SK-N-SH treated with all-trans-retinoic acid at 6 μM for 48 hours (cell line): ENCODE measurements around the gene RPRD2.

ENCODE experiments used
- ATAC-seq: fragments of 200-7000 bp; cut with Tn5 transposase; 3 replicates; pipeline ENCODE4 v1.9.1; 2020; ENCODE audit warnings: mild to moderate bottlenecking, moderate library complexity
- ARNTL ChIP-seq: fragments of 450-650 bp; formaldehyde crosslinking; IDR thresholded peaks from 2 replicates; pipeline ENCODE4 v1.5.0; 2020; ENCODE audit warnings: low read depth, mild to moderate bottlenecking, moderate library complexity, borderline replicate concordance
- BACH2 ChIP-seq: fragments of 250-450 bp; sonication (Bioruptor Pico); IDR thresholded peaks from 2 replicates; pipeline ENCODE4 v1.9.0; 2021; ENCODE audit warnings: mild to moderate bottlenecking, borderline replicate concordance
- CREB5 ChIP-seq: fragments of 250-450 bp; sonication (Bioruptor Pico); IDR thresholded peaks from 2 replicates; pipeline ENCODE4 v1.5.1; 2020; ENCODE audit warnings: low read depth, mild to moderate bottlenecking, moderate library complexity
- CSDC2 ChIP-seq: fragments of 250-450 bp; sonication (Bioruptor Pico); IDR thresholded peaks from 2 replicates; pipeline ENCODE4 v1.5.0; 2020; ENCODE audit warnings: mild to moderate bottlenecking, moderate library complexity
- ESRRG ChIP-seq: fragments of 250-450 bp; sonication (Bioruptor Pico); IDR thresholded peaks from 2 replicates; pipeline ENCODE4 v1.6.1; 2021; ENCODE audit warnings: mild to moderate bottlenecking
- GLIS3 ChIP-seq: fragments of 250-450 bp; sonication (Bioruptor Pico); IDR thresholded peaks from 2 replicates; pipeline ENCODE4 v1.5.0; 2020; ENCODE audit warnings: mild to moderate bottlenecking, moderate library complexity
- ISL1 ChIP-seq: fragments of 250-450 bp; sonication (Bioruptor Pico); IDR thresholded peaks from 2 replicates; pipeline ENCODE4 v2.1.2; 2022; ENCODE audit warnings: mild to moderate bottlenecking, moderate library complexity
- OSR1 ChIP-seq: fragments of 250-450 bp; sonication (Bioruptor Pico); IDR thresholded peaks from 2 replicates; pipeline ENCODE4 v1.8.0; 2022; ENCODE audit warnings: moderate library complexity, mild to moderate bottlenecking, inconsistent platforms
- PPARA ChIP-seq: fragments of 250-450 bp; sonication (Bioruptor Pico); IDR thresholded peaks from 2 replicates; pipeline ENCODE4 v1.5.0; 2020; ENCODE audit warnings: mild to moderate bottlenecking, borderline replicate concordance
- RARB ChIP-seq: fragments of 250-450 bp; sonication (Bioruptor Pico); IDR thresholded peaks from 2 replicates; pipeline ENCODE4 v1.8.0; 2021; ENCODE audit warnings: mild to moderate bottlenecking, moderate library complexity
- SNAI2 ChIP-seq: fragments of 250-450 bp; sonication (Bioruptor Pico); IDR thresholded peaks from 2 replicates; pipeline ENCODE4 v1.5.0; 2020; ENCODE audit warnings: mild to moderate bottlenecking, moderate library complexity
- TCF4 ChIP-seq: fragments of 250-450 bp; sonication (Bioruptor Pico); IDR thresholded peaks from 2 replicates; pipeline ENCODE4 v1.8.0; 2021; ENCODE audit warnings: mild to moderate bottlenecking, moderate library complexity, borderline replicate concordance
- TOX ChIP-seq: fragments of 250-450 bp; sonication (Bioruptor Pico); IDR thresholded peaks from 2 replicates; pipeline ENCODE4 v1.8.0; 2021; ENCODE audit warnings: mild to moderate bottlenecking, moderate library complexity, borderline replicate concordance
- TSHZ2 ChIP-seq: fragments of 250-450 bp; sonication (Bioruptor Pico); IDR thresholded peaks from 2 replicates; pipeline ENCODE4 v1.5.0; 2020; ENCODE audit warnings: mild to moderate bottlenecking, moderate library complexity
- ZC3H10 ChIP-seq: fragments of 250-450 bp; sonication (Bioruptor Pico); IDR thresholded peaks from 2 replicates; pipeline ENCODE4 v1.5.1; 2021; ENCODE audit warnings: mild to moderate bottlenecking, moderate library complexity
- ZFP3 ChIP-seq: fragments of 250-450 bp; sonication (Bioruptor Pico); IDR thresholded peaks from 2 replicates; pipeline ENCODE4 v1.5.0; 2020; ENCODE audit warnings: mild to moderate bottlenecking, moderate library complexity
- ZNF565 ChIP-seq: fragments of 450-650 bp; formaldehyde crosslinking; conservative IDR thresholded peaks from 2 replicates; pipeline ENCODE4 v1.5.0; 2020; ENCODE audit warnings: low read depth, mild to moderate bottlenecking, moderate library complexity
- ZNF70 ChIP-seq: fragments of 450-650 bp; formaldehyde crosslinking; IDR thresholded peaks from 2 replicates; pipeline ENCODE4 v1.5.0; 2020; ENCODE audit warnings: mild to moderate bottlenecking, moderate library complexity
- ZNF8 ChIP-seq: fragments of 450-650 bp; formaldehyde crosslinking; IDR thresholded peaks from 2 replicates; pipeline ENCODE4 v1.5.0; 2020; ENCODE audit warnings: mild to moderate bottlenecking, moderate library complexity
- TF ChIP-seq, protein P1 (sequence below): fragments of 250-450 bp; sonication (Bioruptor Pico); IDR thresholded peaks from 2 replicates; pipeline ENCODE4 v1.8.0; 2021; ENCODE audit warnings: low read depth, mild to moderate bottlenecking, moderate library complexity, borderline replicate concordance
- TF ChIP-seq, protein P2 (sequence below): fragments of 250-450 bp; sonication (Bioruptor Pico); IDR thresholded peaks from 2 replicates; pipeline ENCODE4 v1.5.1; 2021; ENCODE audit warnings: mild to moderate bottlenecking, moderate library complexity

Gene RPRD2

GRCh38 chr1:150511551-150511950 is 147.6 kb downstream of the RPRD2 start:
- ATAC-seq = no peak
- TF ChIP-seq ZC3H10 (CRISPR knock-in tag) = no peak
- no peak for TF ChIP-seq ZNF565
- TF ChIP-seq, protein P1, sequence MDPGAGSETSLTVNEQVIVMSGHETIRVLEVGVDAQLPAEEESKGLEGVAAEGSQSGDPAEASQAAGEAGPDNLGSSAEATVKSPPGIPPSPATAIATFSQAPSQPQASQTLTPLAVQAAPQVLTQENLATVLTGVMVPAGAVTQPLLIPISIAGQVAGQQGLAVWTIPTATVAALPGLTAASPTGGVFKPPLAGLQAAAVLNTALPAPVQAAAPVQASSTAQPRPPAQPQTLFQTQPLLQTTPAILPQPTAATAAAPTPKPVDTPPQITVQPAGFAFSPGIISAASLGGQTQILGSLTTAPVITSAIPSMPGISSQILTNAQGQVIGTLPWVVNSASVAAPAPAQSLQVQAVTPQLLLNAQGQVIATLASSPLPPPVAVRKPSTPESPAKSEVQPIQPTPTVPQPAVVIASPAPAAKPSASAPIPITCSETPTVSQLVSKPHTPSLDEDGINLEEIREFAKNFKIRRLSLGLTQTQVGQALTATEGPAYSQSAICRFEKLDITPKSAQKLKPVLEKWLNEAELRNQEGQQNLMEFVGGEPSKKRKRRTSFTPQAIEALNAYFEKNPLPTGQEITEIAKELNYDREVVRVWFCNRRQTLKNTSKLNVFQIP (CRISPR knock-in tag) = no peak
- no peak for TF ChIP-seq ZFP3 (CRISPR knock-in tag)
- TF ChIP-seq OSR1 (CRISPR knock-in tag) = no peak
- TF ChIP-seq TCF4 (CRISPR knock-in tag) = no peak
- TF ChIP-seq RARB = no peak
- TF ChIP-seq ZNF8 = no peak
- no peak for TF ChIP-seq TSHZ2 (CRISPR knock-in tag)
- no peak for TF ChIP-seq ARNTL (CRISPR knock-in tag)
- TF ChIP-seq PPARA (CRISPR knock-in tag) = no peak
- TF ChIP-seq ZNF70 (CRISPR knock-in tag) = no peak
- no peak for TF ChIP-seq TOX (CRISPR knock-in tag)
- no peak for TF ChIP-seq ISL1 (CRISPR knock-in tag)
- no peak for TF ChIP-seq SNAI2 (CRISPR knock-in tag)
- no peak for TF ChIP-seq BACH2
- TF ChIP-seq GLIS3 (CRISPR knock-in tag) = no peak

DNA sequence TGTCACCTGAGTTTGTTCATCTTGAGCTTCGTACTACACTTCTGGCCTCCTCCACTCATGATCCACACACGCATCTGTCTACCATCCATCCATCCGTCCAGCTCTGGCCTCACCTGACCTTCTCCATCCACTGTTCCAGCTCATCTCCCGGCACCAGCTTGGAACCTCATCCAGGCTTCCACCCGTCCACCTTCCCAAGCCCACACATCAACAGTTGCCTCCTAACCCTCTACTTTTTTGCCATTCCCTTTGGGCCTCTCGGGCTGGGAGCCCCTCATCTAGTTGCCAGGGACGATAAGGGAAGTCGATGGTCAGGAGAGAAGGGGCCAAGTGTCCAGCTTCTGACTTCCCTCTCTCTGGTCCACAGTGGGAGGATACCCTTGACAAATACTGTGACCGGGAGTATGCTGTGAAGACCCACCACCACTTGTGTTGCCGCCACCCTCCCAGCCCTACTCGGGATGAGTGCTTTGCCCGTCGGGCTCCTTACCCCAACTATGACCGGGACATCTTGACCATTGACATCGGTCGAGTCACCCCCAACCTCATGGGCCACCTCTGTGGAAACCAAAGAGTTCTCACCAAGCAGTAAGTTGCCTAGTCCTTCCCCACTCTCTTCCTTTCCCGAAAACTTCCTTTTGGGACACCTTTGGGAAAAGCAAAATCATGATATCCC is 148.2 kb downstream of the RPRD2 start:
- no peak for ATAC-seq

DNA sequence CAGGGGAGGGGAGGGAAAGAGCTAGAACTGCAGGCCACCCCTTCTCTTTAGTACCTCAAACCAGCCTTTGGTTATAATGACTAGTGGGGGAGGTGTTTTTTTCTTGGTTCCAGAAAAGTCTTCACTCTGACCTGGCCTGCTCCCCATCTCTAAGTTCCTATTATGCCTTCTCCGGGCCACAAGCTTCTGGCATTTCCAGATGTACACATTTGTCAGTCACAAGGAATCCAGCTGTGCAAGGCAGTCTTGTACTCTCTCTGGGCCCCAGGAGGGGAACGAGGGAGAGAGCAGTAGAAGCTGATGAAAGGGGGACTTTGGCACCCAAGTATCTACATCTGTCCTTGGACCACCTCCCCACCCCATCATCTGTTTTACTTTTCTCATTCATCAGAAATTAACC is 148.9 kb downstream of the RPRD2 start:
- TF ChIP-seq CREB5 (no peak), PPARA (CRISPR knock-in tag) (no peak), CSDC2 (no peak)
- TF ChIP-seq, protein P2, sequence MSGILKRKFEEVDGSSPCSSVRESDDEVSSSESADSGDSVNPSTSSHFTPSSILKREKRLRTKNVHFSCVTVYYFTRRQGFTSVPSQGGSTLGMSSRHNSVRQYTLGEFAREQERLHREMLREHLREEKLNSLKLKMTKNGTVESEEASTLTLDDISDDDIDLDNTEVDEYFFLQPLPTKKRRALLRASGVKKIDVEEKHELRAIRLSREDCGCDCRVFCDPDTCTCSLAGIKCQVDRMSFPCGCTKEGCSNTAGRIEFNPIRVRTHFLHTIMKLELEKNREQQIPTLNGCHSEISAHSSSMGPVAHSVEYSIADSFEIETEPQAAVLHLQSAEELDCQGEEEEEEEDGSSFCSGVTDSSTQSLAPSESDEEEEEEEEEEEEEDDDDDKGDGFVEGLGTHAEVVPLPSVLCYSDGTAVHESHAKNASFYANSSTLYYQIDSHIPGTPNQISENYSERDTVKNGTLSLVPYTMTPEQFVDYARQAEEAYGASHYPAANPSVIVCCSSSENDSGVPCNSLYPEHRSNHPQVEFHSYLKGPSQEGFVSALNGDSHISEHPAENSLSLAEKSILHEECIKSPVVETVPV (CRISPR knock-in tag) = no peak
- no peak for ATAC-seq

More for the DNA sequence above, 148.2 kb downstream of the RPRD2 start:
- no peak for TF ChIP-seq BACH2
- TF ChIP-seq ZNF70 (CRISPR knock-in tag) = no peak
- no peak for TF ChIP-seq ZNF565
- TF ChIP-seq ARNTL (CRISPR knock-in tag) = no peak
- TF ChIP-seq TOX (CRISPR knock-in tag) = no peak
- TF ChIP-seq ZNF8 = no peak
- TF ChIP-seq, all 23 proteins: peak for 0

DNA sequence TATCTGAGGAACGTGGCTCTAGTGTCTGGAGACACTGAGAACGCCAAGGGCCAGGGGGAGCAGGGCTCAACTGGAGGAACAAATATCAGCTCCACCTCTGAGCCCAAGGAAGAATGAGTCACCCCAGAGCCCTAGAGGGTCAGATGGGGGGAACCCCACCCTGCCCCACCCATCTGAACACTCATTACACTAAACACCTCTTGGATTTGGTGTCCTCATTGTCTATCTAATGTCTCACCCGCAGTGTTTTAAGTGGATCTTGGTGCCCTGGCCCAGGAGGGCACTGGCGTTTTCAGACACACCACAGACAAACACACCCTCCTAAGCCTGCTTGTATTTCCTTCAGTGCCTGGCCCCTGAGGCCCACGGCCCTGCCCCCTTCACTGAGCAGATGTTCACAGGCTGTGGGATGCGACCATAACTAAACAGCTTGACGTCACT is 149.4 kb downstream of the RPRD2 start:
- no peak for ATAC-seq
- TF ChIP-seq CREB5 = no peak
- no peak for TF ChIP-seq ARNTL (CRISPR knock-in tag)
- no peak for TF ChIP-seq ZNF8
- TF ChIP-seq CSDC2 = no peak
- no peak for TF ChIP-seq ZNF70 (CRISPR knock-in tag)
- TF ChIP-seq GLIS3 (CRISPR knock-in tag) = no peak
- no peak for TF ChIP-seq PPARA (CRISPR knock-in tag)
- TF ChIP-seq ESRRG (CRISPR knock-in tag) = no peak
- TF ChIP-seq, protein P2 (CRISPR knock-in tag) = no peak
- TF ChIP-seq SNAI2 (CRISPR knock-in tag) = no peak
- TF ChIP-seq, all 23 proteins: peak for 0
